ENCODE results near the gene CAMKV. TPM values are rescaled to one million over a fixed set of nuclear protein-coding genes. Genes with fewer than 3 reads are reported as not detected.
"Not testable (repeated sequence)": the region's sequence is repeated elsewhere in the genome, so short reads cannot be mapped to it uniquely, and the experiment has no call there.

CAMKV gene
- total and polyA plus RNA-seq, 2 of the 8 experiments (the other 6 are each of a cell fraction or from before 2014, with no cell fraction given) = 56.3 to 66.4 TPM

DNA sequence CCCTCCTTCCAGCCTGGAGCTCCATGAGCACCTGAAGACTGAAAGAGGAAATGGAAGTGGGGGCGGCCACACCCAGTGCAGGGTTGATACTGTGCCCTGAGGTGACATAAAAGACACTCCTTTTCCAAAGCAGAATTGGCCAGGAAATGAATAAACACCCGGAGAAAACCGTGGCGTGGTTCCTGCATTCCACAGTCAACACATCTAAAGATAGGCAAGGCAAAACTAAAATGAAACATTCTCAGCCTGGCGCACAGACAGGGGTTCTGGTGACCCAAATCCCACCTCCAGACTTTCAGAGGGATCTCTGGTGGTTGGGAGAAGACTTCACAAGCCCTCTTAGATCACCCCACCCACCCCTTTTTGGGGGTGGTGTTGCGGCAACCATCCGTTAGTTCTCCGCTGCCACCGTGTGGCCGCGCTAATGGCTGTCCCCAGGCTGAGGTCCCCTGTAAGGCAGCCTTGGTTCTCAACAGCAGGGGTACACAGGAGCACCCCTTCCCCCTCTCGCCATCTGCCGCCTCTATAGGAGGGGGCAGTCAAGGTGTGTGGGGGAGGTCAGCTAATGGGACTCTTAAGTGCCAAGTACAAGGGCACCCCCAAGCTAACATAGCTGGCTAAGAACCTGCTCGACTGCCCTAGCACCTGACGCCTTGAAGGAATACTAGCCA lies 36.5 kb upstream of the CAMKV start (continued):
- TF ChIP-seq, protein P1, sequence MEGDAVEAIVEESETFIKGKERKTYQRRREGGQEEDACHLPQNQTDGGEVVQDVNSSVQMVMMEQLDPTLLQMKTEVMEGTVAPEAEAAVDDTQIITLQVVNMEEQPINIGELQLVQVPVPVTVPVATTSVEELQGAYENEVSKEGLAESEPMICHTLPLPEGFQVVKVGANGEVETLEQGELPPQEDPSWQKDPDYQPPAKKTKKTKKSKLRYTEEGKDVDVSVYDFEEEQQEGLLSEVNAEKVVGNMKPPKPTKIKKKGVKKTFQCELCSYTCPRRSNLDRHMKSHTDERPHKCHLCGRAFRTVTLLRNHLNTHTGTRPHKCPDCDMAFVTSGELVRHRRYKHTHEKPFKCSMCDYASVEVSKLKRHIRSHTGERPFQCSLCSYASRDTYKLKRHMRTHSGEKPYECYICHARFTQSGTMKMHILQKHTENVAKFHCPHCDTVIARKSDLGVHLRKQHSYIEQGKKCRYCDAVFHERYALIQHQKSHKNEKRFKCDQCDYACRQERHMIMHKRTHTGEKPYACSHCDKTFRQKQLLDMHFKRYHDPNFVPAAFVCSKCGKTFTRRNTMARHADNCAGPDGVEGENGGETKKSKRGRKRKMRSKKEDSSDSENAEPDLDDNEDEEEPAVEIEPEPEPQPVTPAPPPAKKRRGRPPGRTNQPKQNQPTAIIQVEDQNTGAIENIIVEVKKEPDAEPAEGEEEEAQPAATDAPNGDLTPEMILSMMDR (IDR thresholded peaks at IDR 0.05; ENCODE audit: control extremely low read depth in 1 of 3, insufficient read depth in 1 of 3, low read depth in 1 of 3, low read length in 3 of 3) = peak in 2 of 3 experiments; percentile 89 to 90; a peak in 3 of 4 replicates
- TF ChIP-seq CEBPB (IDR thresholded peaks at IDR 0.05; ENCODE audit: low read depth, low read length) = peak; percentile 41; the same call in 1 of the 2 replicates

DNA sequence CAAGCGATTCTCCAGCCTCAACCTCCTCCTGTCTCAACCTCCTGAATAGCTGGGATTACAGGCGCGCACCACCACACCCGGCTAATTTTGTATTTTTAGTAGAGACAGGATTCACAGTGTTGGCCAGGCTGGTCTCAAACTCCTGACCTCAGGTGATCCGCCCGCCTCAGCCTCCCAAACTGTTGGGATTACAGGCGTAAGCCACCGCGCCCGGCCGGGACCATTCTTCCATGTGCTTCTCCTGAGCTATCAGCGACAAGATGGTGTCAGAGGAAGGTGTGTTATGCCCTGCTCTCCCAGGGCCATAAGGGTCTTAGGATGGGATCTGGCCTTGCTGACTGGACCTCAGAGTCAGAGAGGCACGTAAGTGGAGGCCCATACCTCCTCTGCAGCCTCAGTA lies 34.7 kb upstream of the CAMKV start:
- 96% methylated on average over 13 of the region's 13 CpGs; no CpG with 5 or more reads in 1 of the 2 experiments for WGBS, 2 experiments (ENCODE audit: extremely low coverage in 1 of 2, insufficient coverage in 1 of 2, insufficient read length in 1 of 2, insufficient replicate concordance in 2 of 2, low coverage in 1 of 2, low lambda C conversion rate in 2 of 2, missing lambda C conversion rate in 1 of 2)
- peak overlapping the region; percentile 46 to 68; a peak in 1 of 4 replicates for H3K4me2 ChIP-seq (ENCODE audit: insufficient read depth in 1 of 2, low read depth in 2 of 2, low read length in 2 of 2)
- not testable (repeated sequence) for H2BK20ac ChIP-seq (ENCODE audit: low read length); DNase-seq (ENCODE audit: low read depth in 1 of 2, low spot score in 2 of 2); FAIRE-seq; H3K79me1 ChIP-seq (ENCODE audit: low read depth, low read length); H3K27ac ChIP-seq (ENCODE audit: low read depth, low read length); H3K79me2 ChIP-seq (ENCODE audit: control insufficient read depth in 1 of 2, insufficient read depth in 2 of 2, low read length in 2 of 2); H3K27me3 ChIP-seq (replicated peaks in 1 of 4; ENCODE audit: control insufficient read depth in 3 of 4, extremely low read depth in 1 of 4, insufficient read depth in 3 of 4, low read length in 3 of 4); H3K36me3 ChIP-seq (ENCODE audit: control insufficient read depth in 2 of 4, insufficient read depth in 4 of 4, low read length in 3 of 4); H4K20me1 ChIP-seq (replicated peaks in 1 of 2; ENCODE audit: control insufficient read depth in 1 of 2, insufficient read depth in 2 of 2, low read length in 2 of 2); H2AFZ ChIP-seq (ENCODE audit: low read length); H3K9me3 ChIP-seq (ENCODE audit: insufficient read depth in 2 of 2, low read depth in 1 of 2, low read length in 1 of 2); H3K23ac ChIP-seq (ENCODE audit: insufficient read length); H3K23me2 ChIP-seq (ENCODE audit: low read depth, low read length); H3K14ac ChIP-seq (ENCODE audit: insufficient read length)
- peak overlapping the region; percentile 64; the same call in 1 of the 2 replicates for H4K8ac ChIP-seq (ENCODE audit: extremely low read depth, insufficient read depth, low read length)
- H3K18ac ChIP-seq (ENCODE audit: extremely low read depth, low read length) = 0 out of 2 replicates have a peak overlapping the region, but pooled peaks have one; percentile 94
- peak overlapping the region; percentile 54; the same call in 1 of the 2 replicates for H2AK5ac ChIP-seq (ENCODE audit: low read depth, low read length)
- 0 out of 7 replicates have a peak overlapping the region, but pooled peaks of 1 of the 4 experiments have one; percentile 58 for H3K9ac ChIP-seq (replicated peaks in 1 of 4; ENCODE audit: extremely low read depth in 1 of 4, low read depth in 3 of 4, low read length in 3 of 4)
- peak overlapping the region; percentile 22 for H4K5ac ChIP-seq (ENCODE audit: insufficient read length, low read depth, low read length)
- peak overlapping the region; percentile 83 for H3K56ac ChIP-seq (replicated peaks; ENCODE audit: insufficient read length, low read depth, low read length)
- H4K91ac ChIP-seq (replicated peaks; ENCODE audit: insufficient read length, low read length) = peak overlapping the region; percentile 73
- H3K4me3 ChIP-seq (ENCODE audit: extremely low read depth in 1 of 4, insufficient read depth in 2 of 4, low read depth in 3 of 4, low read length in 4 of 4) = peak overlapping the region in 1 of 4 experiments; percentile 49; a peak in 1 of 8 replicates
- H2BK15ac ChIP-seq (ENCODE audit: low read length) = peak overlapping the region; percentile 34
- H2BK5ac ChIP-seq (ENCODE audit: low read depth, low read length) = 0 out of 2 replicates have a peak overlapping the region, but pooled peaks have one; percentile 45
- peak overlapping the region; percentile 75 for H3K4ac ChIP-seq (replicated peaks; ENCODE audit: insufficient read length, low read depth, low read length)
- POLR2A ChIA-PET (ENCODE audit: partially characterized antibody) = interaction anchor here (1.1 to 5.1 kb wide), 4 partner anchors 9 to 66 kb away, joined by 3 to 23 read pairs (median 4); no protein-coding TSS in a partner anchor
- peak overlapping the region; percentile 60 for H2BK120ac ChIP-seq (replicated peaks; ENCODE audit: low read depth, low read length)
- CTCF ChIA-PET (ENCODE audit: partially characterized antibody) = interaction anchor here (0.6 to 16.1 kb wide), 9 partner anchors 23 to 185 kb away, joined by 3 to 306 read pairs (median 5); partner anchors contain the start of genes AMIGO3 and MON1A
- H3K4me1 ChIP-seq (replicated peaks in 1 of 4; ENCODE audit: control insufficient read depth in 3 of 4, insufficient read depth in 4 of 4, low read length in 3 of 4) = peaks cover 0 to 29% (median 19%) of the 10 kb centered on the region in 4 experiments; a peak in 6 of 7 replicates
- H2BK12ac ChIP-seq (ENCODE audit: low read depth, low read length) = peak overlapping the region; percentile 88; the same call in 1 of the 2 replicates
